GM10266 (cell line): ENCODE results near the gene THAP3.

Experiments used
- DNase-seq: peaks from one replicate; pipeline ENCODE4 v3.0.0; 2012; ENCODE audit errors: extremely low spot score
- CTCF ChIP-seq: IDR thresholded peaks from 2 replicates; pipeline ENCODE4 v1.5.1; 2012; ENCODE audit warnings: mild to moderate bottlenecking, low read depth; ENCODE audit not compliant: control insufficient read depth, insufficient read depth; ENCODE audit errors: missing control alignments

Gene THAP3

GRCh38 chr1:6580593-6581409 lies 43.9 kb upstream of the THAP3 start:
- DNase-seq, result peak; percentile 32

GRCh38 chr1:6581561-6582305 lies 42.9 kb upstream of the THAP3 start:
- peak; percentile 39 for DNase-seq

More at GRCh38 chr1:6580593-6581409, 43.9 kb upstream of the THAP3 start:
- TF ChIP-seq CTCF, result no peak

GRCh38 chr1:6582370-6582769 lies 42.3 kb upstream of the THAP3 start:
- no peak for TF ChIP-seq CTCF
- DNase-seq, result peak; percentile 12

More at GRCh38 chr1:6581561-6582305, 42.9 kb upstream of the THAP3 start:
- TF ChIP-seq CTCF, result no peak

- TF ChIP-seq CTCF, result no peak
Observed at GRCh38 chr1:6584126-6585080, 40.3 kb upstream of the THAP3 start.

GRCh38 chr1:6585081-6585722 lies 39.5 kb upstream of the THAP3 start:
- DNase-seq, result peak; percentile 8

More at GRCh38 chr1:6584126-6585080, 40.3 kb upstream of the THAP3 start:
- DNase-seq, result peak; percentile 5

More at GRCh38 chr1:6585081-6585722, 39.5 kb upstream of the THAP3 start:
- TF ChIP-seq CTCF, result no peak
